Trophoblast cell (in vitro differentiated cells and primary cell): ENCODE results near the gene CAMSAP1.

ENCODE experiments used
- DNase-seq, 2 donors: peaks; one replicate each; pipeline ENCODE4 v3.0.0-alpha.2; 2016
- H2AFZ ChIP-seq: 2 replicates; pipeline ENCODE4 v1.6.1; 2013; ENCODE audit warnings: low read length, moderate library complexity, mild to moderate bottlenecking; ENCODE audit not compliant: insufficient read depth, poor library complexity
- H2AK5ac ChIP-seq: 2 replicates; pipeline ENCODE4 v1.6.1; 2013; ENCODE audit warnings: mild to moderate bottlenecking, low read length
- H2BK120ac ChIP-seq: 2 replicates; pipeline ENCODE4 v1.6.1; 2013; ENCODE audit warnings: low read length, mild to moderate bottlenecking, moderate library complexity; ENCODE audit not compliant: insufficient read depth, poor library complexity
- H2BK12ac ChIP-seq: 2 replicates; pipeline ENCODE4 v1.6.1; 2013; ENCODE audit warnings: mild to moderate bottlenecking, low read length, moderate library complexity
- H2BK5ac ChIP-seq: 2 replicates; pipeline ENCODE4 v1.6.1; 2013; ENCODE audit warnings: low read length, low read depth, moderate library complexity, mild to moderate bottlenecking; ENCODE audit not compliant: poor library complexity
- H3K14ac ChIP-seq: 2 replicates; pipeline ENCODE4 v1.6.1; 2013; ENCODE audit warnings: mild to moderate bottlenecking, low read length
- H3K18ac ChIP-seq: 2 replicates; pipeline ENCODE4 v1.6.1; 2013; ENCODE audit warnings: mild to moderate bottlenecking, low read length
- H3K23ac ChIP-seq: 2 replicates; pipeline ENCODE4 v1.6.1; 2013; ENCODE audit warnings: low read length
- H3K27ac ChIP-seq: 2 replicates; pipeline ENCODE4 v1.5.1; 2013; ENCODE audit warnings: low read depth, mild to moderate bottlenecking, inconsistent platforms, low read length, moderate library complexity
- H3K27me3 ChIP-seq: 2 replicates; pipeline ENCODE4 v1.6.1; 2013; ENCODE audit warnings: inconsistent platforms, mild to moderate bottlenecking, low read length, moderate library complexity; ENCODE audit not compliant: insufficient read depth
- H3K36me3 ChIP-seq, 2 experiments: 1 replicate in 1 of 2; 2 replicates in 1 of 2; pipeline ENCODE4 v1.6.1; 2013; ENCODE audit warnings: low read length in 2 of 2, mild to moderate bottlenecking in 2 of 2, moderate library complexity in 1 of 2; ENCODE audit not compliant: insufficient read depth in 2 of 2, control insufficient read depth in 1 of 2
- H3K4ac ChIP-seq: 2 replicates; pipeline ENCODE4 v1.6.1; 2013; ENCODE audit warnings: low read depth, mild to moderate bottlenecking, low read length, moderate library complexity
- H3K4me1 ChIP-seq, 2 experiments: 1 replicate in 1 of 2; 2 replicates in 1 of 2; pipeline ENCODE4 v1.6.1; 2013; ENCODE audit warnings: low read length in 2 of 2, mild to moderate bottlenecking in 2 of 2, moderate library complexity in 1 of 2; ENCODE audit not compliant: insufficient read depth in 2 of 2, control insufficient read depth in 1 of 2
- H3K4me2 ChIP-seq: 2 replicates; pipeline ENCODE4 v1.6.1; 2013; ENCODE audit warnings: inconsistent platforms, mild to moderate bottlenecking, low read length, moderate library complexity
- H3K4me3 ChIP-seq: 2 replicates; pipeline ENCODE4 v1.5.1; 2013; ENCODE audit warnings: mild to moderate bottlenecking, low read depth, low read length, inconsistent platforms
- H3K79me1 ChIP-seq: one replicate; pipeline ENCODE4 v1.6.1; 2013; ENCODE audit warnings: low read length
- H3K79me2 ChIP-seq: 2 replicates; pipeline ENCODE4 v1.6.1; 2013; ENCODE audit warnings: low read length, mild to moderate bottlenecking; ENCODE audit not compliant: control insufficient read depth, insufficient read depth, poor library complexity
- H3K9ac ChIP-seq: 2 replicates; pipeline ENCODE4 v1.6.1; 2013; ENCODE audit warnings: mild to moderate bottlenecking, low read length
- H3K9me3 ChIP-seq: 2 replicates; pipeline ENCODE4 v1.6.1; 2013; ENCODE audit warnings: low read depth, mild to moderate bottlenecking, control low read depth, inconsistent platforms, low read length; ENCODE audit not compliant: insufficient read depth
- H4K12ac ChIP-seq: 2 replicates; pipeline ENCODE4 v1.6.1; 2013; ENCODE audit warnings: low read depth, mild to moderate bottlenecking, low read length, moderate library complexity
- H4K8ac ChIP-seq: 2 replicates; pipeline ENCODE4 v1.6.1; 2013; ENCODE audit warnings: low read depth, mild to moderate bottlenecking, low read length, moderate library complexity
- H4K91ac ChIP-seq: one replicate; pipeline ENCODE4 v1.6.1; 2013; ENCODE audit warnings: low read depth, mild to moderate bottlenecking, low read length, moderate library complexity
- WGBS: extraction: QIAGEN DNeasy Blood & Tissue Kit; methylation state at CpG from one replicate; pipeline ENCODE4 v1.1.7; 2013; ENCODE audit warnings: missing lambda C conversion rate; ENCODE audit not compliant: insufficient read length, insufficient coverage; ENCODE audit errors: extremely low coverage; 5-methylcytosine and 5-hydroxymethylcytosine counted together

Gene CAMSAP1

DNA sequence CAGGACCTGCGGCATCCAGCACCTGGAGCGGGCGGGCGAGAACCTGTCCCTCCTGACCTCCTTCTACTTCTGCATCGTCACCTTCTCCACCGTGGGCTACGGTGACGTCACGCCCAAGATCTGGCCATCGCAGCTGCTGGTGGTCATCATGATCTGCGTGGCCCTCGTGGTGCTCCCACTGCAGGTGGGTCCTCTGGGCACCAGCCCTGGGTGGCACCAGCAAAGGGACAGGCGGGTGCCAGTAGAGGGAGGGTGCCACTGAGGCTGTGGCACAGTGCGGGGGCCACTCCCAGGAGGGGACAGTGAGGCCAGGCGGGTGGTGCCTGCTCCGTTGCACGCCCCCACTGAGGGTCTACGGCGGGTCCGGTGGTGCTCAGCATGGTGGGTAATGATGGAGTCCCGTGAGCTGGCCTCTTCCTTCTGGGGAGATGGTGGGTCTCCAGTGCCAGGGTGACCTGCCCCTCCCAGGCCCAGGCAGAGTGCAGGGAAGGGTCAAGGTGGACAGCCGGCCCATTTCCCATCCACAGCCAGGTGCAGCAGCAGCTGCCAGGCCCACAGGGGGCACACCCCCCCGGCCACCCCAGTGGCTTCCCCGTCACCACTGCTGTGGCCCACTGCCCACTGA is 147.6 kb downstream of the CAMSAP1 start:
- Histone ChIP-seq H3K79me2 (no peaks in the 10 kb centered on the region), H3K18ac (no peak overlapping the region), H4K12ac (no peak overlapping the region), H4K91ac (no peak overlapping the region), H2BK12ac (no peak overlapping the region), H3K4me3 (no peak overlapping the region), H3K23ac (no peak overlapping the region), H3K4me1 (no peaks in the 10 kb centered on the region), H3K36me3 (no peaks in the 10 kb centered on the region), H3K9me3 (peaks cover 21% of the 10 kb centered on the region), H2BK5ac (no peak overlapping the region), H3K4me2 (no peak overlapping the region), H3K27ac (no peak overlapping the region), H2AFZ (no peak overlapping the region), H2BK120ac (no peak overlapping the region), H3K9ac (no peak overlapping the region), H3K27me3 (no peaks in the 10 kb centered on the region), H3K4ac (no peak overlapping the region), H4K8ac (no peak overlapping the region), H2AK5ac (no peak overlapping the region), H3K79me1 (no peaks in the 10 kb centered on the region), H3K14ac (no peak overlapping the region)
- no CpG with 5 or more reads among the region's 24 CpGs for WGBS
- no peak for DNase-seq

DNA sequence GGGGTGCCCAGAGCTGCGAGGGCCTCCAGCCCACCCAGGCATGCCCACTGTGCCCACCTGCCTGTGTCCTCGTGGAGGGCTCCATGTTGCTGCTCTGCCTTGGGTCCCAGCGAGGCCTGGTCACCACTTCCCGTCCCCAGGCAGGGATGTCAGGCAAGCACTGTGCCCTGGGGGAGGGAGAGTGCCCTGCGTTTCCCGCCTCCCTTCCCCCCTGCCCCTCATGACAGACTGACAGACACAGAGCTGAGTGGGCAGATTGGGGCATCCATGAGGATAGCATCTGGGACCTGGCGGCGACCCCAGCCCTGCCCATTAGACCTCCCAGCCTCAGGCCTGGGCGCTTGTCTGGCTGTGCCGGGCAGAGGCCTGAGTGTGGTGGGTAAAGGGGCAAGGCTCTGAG is 148.5 kb downstream of the CAMSAP1 start:
- Histone ChIP-seq H3K36me3 (no peaks in the 10 kb centered on the region), H2BK12ac (no peak overlapping the region), H2BK120ac (no peak overlapping the region), H3K4me1 (no peaks in the 10 kb centered on the region), H3K23ac (no peak overlapping the region), H4K8ac (no peak overlapping the region), H3K79me2 (no peaks in the 10 kb centered on the region), H3K9me3 (peaks cover 20% of the 10 kb centered on the region), H3K14ac (no peak overlapping the region), H3K79me1 (no peaks in the 10 kb centered on the region), H4K91ac (no peak overlapping the region), H2AK5ac (no peak overlapping the region), H3K27ac (no peak overlapping the region), H2BK5ac (no peak overlapping the region), H3K9ac (no peak overlapping the region), H3K27me3 (no peaks in the 10 kb centered on the region), H3K4ac (no peak overlapping the region), H3K18ac (no peak overlapping the region), H3K4me3 (no peak overlapping the region), H2AFZ (no peak overlapping the region), H4K12ac (no peak overlapping the region), H3K4me2 (no peak overlapping the region)
- DNase-seq = no peak
- WGBS = no CpG with 5 or more reads among the region's 10 CpGs
